GM21576 (cell line): ENCODE results near the gene TCL1A.
A peak's percentile ranks its signal among the peaks of the same experiment; 100 is the strongest.

Experiments
- ATAC-seq: cut with Tn5 transposase; IDR thresholded peaks from one replicate; pipeline ENCODE4 v1.9.1; 2021; ENCODE audit warnings: mild to moderate bottlenecking, moderate library complexity; ENCODE audit not compliant: unreplicated experiment

The TCL1A gene

GRCh38 chr14:95707327-95707726, 6.6 kb downstream of the TCL1A start:
- ATAC-seq, result no peak

DNA sequence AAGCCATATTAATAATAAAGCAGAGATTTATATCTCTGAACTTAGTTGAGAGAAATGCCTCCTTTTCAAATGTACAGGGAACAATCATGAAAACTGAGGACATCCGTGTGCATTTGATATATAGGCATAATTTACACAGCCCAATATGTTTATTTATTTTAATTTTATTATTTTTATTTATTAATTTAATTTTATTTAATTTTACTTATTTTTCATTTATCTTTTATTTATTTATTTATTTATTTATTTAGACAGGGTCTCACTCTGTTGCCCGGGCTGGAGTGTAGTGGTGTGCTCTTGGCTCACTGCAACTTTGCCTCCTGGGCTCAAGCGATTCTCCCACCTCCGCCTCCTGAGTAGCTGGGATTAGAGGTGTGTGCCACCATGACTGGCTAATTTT, 8.4 kb downstream of the TCL1A start:
- no peak for ATAC-seq

DNA sequence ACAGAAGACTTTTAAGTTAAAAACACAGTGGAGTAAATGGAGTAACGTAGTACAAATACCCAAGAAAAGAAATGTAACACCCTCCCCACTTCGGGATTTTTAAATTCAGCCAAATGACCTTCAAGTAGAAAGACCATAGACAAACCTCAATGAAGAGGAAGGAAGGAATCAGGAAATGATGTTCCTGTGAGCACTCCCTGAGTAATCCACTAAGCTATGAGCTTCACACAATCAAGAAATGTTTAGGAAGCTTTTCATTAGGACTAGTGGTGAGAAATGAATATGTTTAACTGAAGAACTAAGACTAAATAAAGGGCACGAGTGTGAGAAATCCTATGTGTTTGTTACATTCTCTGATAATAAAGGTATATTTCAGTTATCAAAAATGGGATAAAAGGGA, 10.1 kb downstream of the TCL1A start:
- no peak for ATAC-seq

GRCh38 chr14:95703341-95703740, 10.6 kb downstream of the TCL1A start:
- ATAC-seq, result no peak

DNA sequence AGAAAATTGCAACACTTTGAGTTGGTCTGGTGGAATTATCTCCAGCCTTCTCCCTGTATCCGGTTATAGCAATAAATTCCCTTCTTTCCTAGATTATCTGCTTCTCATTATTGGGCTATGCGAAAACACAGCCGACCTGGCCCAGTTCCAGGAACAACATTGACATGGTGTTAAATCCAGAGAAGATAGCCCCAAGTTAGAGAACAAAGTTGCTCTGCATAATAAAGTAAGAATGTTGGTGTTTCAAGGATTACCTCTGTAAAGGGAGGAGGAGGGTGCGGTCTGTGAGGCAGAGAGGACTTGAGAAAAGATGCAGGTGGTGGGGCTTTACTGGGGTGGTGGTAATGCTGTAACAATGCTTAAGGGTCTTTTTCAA, 12.1 kb downstream of the TCL1A start:
- ATAC-seq, result no peak

DNA sequence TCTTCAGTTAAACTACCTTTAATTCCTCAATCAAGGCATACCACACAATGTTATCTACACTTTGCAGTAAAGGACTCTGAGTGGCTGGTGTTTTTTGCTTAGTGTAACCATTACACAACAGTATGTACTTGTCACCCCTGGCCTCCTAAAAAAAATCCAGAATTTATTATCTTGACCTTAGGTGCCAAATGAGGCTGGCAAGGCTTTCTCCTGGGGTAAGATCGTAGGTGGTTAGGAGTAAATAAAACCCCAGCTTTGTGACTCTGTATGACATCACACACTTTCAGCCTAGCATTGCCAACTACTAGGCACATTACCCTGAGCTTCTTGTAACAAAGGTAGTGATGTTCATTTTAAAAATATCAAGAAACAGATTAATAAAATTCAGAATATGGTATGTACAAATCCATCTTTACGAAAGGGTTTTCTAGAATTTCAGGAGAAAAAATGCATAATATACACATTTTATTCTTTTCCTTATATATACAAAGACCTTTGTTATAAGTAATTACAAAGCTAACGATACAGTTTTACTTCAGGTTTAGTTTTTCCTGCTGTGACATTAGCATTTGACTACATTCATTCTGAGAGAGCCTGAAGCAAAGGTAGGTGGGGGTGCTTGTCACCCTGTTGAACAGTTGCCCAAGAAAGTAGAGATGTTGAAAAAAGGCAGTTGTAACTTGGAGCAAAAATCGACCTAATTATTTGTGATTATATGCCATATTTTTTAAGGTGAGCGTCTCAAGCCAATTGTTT, 13.5 kb downstream of the TCL1A start:
- no peak for ATAC-seq

DNA sequence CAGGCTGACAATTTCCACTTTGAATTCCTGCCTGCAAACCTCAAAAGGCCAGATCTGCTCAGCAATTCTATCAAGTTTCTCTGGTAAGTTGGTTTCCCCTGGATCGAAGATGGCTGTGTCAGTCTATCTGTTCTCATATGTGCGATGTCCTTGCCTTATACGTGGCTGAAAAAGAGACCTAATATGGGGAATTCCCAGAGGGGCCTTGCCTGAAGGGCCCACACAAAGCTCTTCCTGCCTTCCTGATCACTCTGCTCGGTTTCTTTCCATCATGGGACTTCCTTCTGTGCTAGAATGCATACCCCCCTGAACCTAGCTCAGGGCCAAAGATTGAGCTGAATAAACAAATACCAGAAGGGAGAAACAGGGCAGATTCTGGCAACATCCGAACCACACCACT, 14.5 kb downstream of the TCL1A start:
- peak; percentile 43 for ATAC-seq

DNA sequence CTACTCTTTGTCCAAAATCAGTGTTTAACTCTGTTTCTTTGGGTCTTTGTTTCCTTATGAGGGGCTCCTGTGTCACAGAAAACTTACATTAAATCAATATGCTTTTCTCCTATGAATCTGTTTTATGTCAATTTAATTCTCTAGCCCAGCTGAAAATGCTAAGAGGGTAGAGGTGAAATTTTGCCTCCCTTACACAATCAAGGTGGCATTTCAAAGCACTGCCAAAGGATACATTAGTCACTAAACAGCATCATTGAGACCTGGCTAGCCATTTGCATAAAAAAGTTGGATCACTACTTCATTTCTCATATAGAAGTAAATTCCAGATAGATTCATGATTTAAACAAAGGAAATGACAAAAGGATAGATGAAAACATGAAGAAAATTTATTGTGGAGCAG, 15.6 kb downstream of the TCL1A start:
- no peak for ATAC-seq

GRCh38 chr14:95697764-95698163, 16.2 kb downstream of the TCL1A start:
- peak; percentile 49 for ATAC-seq

- ATAC-seq, result no peak
Measured at GRCh38 chr14:95696741-95697140, 17.2 kb downstream of the TCL1A start.

- ATAC-seq, result no peak
Measured at GRCh38 chr14:95695913-95696312, 18.0 kb downstream of the TCL1A start.

DNA sequence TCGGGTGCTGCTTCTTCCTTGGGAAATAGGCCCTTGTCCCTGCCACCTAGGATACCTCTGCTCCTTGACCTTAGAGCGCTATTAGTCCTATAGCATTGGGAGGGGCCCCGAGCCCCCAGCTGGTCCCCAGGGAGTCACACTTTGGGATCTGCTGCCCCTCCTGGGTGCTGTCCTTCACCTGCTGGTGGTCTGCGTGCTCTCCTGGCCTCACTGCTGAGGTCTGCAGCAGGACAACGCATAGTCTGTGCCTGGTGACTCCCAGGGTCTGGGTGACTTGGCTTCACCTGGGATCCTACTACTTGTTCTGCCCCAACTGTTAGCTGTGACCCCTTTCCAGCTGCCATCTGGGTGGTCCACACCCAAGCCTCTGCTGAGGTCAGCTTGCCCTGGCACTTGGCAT, 18.9 kb downstream of the TCL1A start:
- ATAC-seq, result no peak

GRCh38 chr14:95692109-95692508, 21.8 kb downstream of the TCL1A start:
- no peak for ATAC-seq

- no peak for ATAC-seq
Measured at GRCh38 chr14:95691591-95691990, 22.3 kb downstream of the TCL1A start.

DNA sequence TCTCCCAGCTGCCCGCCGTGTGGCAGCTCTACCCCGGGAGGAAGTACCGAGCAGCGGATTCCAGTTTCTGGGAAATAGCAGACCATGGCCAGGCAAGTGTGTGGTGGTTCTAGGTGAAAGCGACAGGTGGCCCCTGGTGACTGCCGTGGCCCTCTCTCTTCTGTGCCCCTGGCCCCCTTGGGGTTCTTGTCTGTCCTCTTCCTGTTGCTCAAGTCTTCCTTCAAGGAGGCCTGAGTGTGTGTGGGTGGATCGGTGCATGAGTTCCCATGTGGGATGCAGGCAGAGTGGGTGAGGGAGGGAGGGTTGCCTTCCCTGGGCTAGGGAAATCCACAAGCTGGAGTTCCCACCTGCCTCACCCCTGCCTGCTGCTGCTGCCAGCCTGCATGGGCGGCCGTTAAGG, 23.1 kb downstream of the TCL1A start:
- ATAC-seq, result no peak

- no peak for ATAC-seq
Measured at GRCh38 chr14:95689441-95689840, 24.5 kb downstream of the TCL1A start.

DNA sequence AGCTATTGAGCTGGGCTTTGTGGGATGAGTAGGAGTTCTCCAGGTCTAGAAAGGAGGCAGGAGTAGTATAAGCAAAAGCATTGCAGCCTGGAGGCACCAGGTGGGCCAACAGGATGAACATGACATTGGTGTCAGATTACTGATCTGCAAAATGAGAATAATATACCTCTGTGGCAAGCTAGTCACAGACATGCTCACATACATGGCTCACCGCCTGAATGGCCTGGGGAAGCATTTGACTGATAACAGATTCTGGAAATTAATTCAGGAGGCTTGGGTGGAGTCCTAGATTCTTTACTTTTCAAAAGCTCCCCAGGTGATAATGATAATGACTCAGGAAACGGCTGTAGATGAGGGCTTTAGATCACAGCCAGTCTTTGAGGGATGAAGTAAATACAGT, 27.0 kb downstream of the TCL1A start:
- ATAC-seq, result no peak

GRCh38 chr14:95685978-95686922, 27.7 kb downstream of the TCL1A start, which contains the start of gene TCL1B:
TSS of gene TCL1B (plus strand) at chr14:95686426. CDS start at chr14:95686468, 42 bp downstream.
- ATAC-seq, result no peak

- ATAC-seq, result peak; percentile 42
Measured at GRCh38 chr14:95683793-95684192, 30.1 kb downstream of the TCL1A start.

- ATAC-seq, result no peak
Measured at GRCh38 chr14:95681153-95681552, 32.8 kb downstream of the TCL1A start.

GRCh38 chr14:95679998-95680735, 33.8 kb downstream of the TCL1A start:
- no peak for ATAC-seq
